AG10803 (cell line): ENCODE data around the gene ADAM29.
"Not testable (repeated sequence)": the region's sequence is repeated elsewhere in the genome, so short reads cannot be mapped to it uniquely, and the experiment has no call there.

ENCODE experiments used
- DNase-seq: peaks from one replicate; pipeline ENCODE4 v3.0.0; 2010; ENCODE audit warnings: low read depth
- H3K4me3 ChIP-seq: 2 replicates; pipeline ENCODE4 v1.5.1; 2011; ENCODE audit warnings: mild to moderate bottlenecking, low read length, control low read depth
- CTCF ChIP-seq: conservative IDR thresholded peaks from 2 replicates; pipeline ENCODE4 v1.5.1; 2011; ENCODE audit warnings: mild to moderate bottlenecking, low read length, control low read depth, inconsistent platforms

Gene ADAM29

GRCh38 chr4:174940002-174940401, 21.8 kb downstream of the ADAM29 start:
- no peak for TF ChIP-seq CTCF
- no peak for DNase-seq
- no peak overlapping the region for H3K4me3 ChIP-seq

DNA sequence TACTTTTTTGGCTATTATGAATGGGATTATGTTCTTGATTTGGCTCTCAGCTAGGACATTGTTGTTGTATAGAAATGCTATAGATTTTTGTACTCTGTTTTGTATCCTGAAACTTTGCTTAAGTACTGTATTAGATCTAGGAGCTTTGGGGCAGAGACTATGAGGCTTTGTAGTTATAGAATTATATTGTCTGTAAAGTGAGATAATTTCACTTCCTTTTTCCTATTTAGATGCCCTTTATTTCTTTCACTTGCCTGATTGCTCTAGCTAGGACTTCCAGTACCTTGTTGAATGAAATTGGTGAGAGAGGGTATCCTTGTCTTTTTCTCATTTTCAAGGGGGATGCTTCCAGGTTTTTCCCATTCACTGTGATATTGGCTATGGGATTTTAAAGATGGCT, 28.1 kb downstream of the ADAM29 start:
- no peak overlapping the region for H3K4me3 ChIP-seq
- DNase-seq = no peak
- no peak for TF ChIP-seq CTCF

DNA sequence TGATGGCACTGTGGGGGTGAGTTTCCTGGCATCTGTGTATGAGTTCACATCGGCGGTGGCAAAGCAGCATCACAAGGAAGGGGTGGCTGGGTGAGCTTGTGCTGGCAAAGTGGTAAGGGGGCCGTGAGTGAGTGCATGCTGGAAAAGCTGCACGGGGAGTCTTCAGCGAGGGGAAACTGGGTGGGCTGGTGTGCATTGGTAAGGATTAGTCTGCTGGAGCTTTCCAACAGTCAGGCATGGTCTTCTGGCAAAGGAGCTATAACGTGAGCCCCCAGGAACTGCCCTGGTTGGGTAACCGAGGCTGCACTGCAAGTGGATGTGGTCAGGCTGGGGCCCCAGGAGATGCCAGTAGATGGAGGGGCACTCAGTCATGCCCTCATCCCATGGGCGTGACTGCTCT, 30.7 kb downstream of the ADAM29 start:
- no peak for DNase-seq
- no peak for TF ChIP-seq CTCF
- no peak overlapping the region for H3K4me3 ChIP-seq

GRCh38 chr4:174972911-174973310, 54.8 kb downstream of the ADAM29 start:
- no peak for DNase-seq
- TF ChIP-seq CTCF = no peak
- no peak overlapping the region for H3K4me3 ChIP-seq

- no peak overlapping the region for H3K4me3 ChIP-seq
- no peak for DNase-seq
- TF ChIP-seq CTCF = no peak
These were observed 55.2 kb downstream of the ADAM29 start for GRCh38 chr4:174973336-174973735.

GRCh38 chr4:174983128-174983750, 65.1 kb downstream of the ADAM29 start:
- no peak overlapping the region for H3K4me3 ChIP-seq
- no peak for DNase-seq
- no peak for TF ChIP-seq CTCF

- not testable (repeated sequence) for H3K4me3 ChIP-seq, DNase-seq
These were observed 65.7 kb downstream of the ADAM29 start for GRCh38 chr4:174983870-174984269.

DNA sequence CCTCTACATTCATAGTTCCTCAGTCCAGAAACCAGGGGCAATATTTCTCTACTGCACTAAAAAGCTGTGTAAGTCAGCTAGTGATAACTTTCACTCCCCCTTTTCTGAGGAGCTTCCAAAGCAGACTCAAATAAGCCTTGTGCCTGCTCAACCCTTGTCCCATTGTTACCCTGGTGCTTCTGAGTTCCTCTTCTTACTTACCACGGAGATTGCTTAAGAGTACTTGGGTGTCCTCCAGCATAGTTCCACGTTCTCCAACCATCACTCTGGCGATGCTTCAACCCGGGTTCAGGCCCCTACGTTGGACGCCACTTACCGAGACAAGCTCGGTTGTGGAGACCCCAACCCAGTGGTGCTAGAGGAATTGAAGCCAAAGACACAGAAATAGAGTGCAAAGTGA, 71.6 kb downstream of the ADAM29 start:
- no peak for DNase-seq
- TF ChIP-seq CTCF = no peak
- H3K4me3 ChIP-seq = no peak overlapping the region
